SK-N-SH (cell line): ENCODE measurements around the gene ATP5MC3. TPM values are rescaled to one million over a fixed set of nuclear protein-coding genes. Genes with fewer than 3 reads are reported as not detected.

Source experiments
- CTCF ChIA-PET: fragments of 300-600, 350-600 bp; formaldehyde crosslinking; extraction: SDS; loops from one replicate; lab custom pipeline; 2021; lab: Yijun Ruan, JAX
- POLR2A ChIA-PET: fragments of 350-600 bp; sonication (Branson Sonifier 250); formaldehyde crosslinking; extraction: SDS; loops from one replicate; lab custom pipeline; 2020; ENCODE audit warnings: antibody characterized with exemption, inconsistent platforms; lab: Yijun Ruan, JAX
- DNase-seq: peaks from one replicate; pipeline ENCODE4 v3.0.0; 2012
- H2AFZ ChIP-seq: fragments of 200-600 bp; sonication (generic); 2 replicates; pipeline ENCODE4 v1.8.1; 2016; ENCODE audit warnings: antibody characterized with exemption, mild to moderate bottlenecking, low read depth
- H3F3A ChIP-seq: fragments of 200-600 bp; sonication (generic); replicated peaks from 2 replicates; pipeline ENCODE3; 2016; ENCODE audit warnings: antibody characterized with exemption, mild to moderate bottlenecking; ENCODE audit not compliant: insufficient read depth
- H3K27ac ChIP-seq, 2 experiments: fragments of 200-500 bp in 1 of 2; fragments of 200-600 bp in 1 of 2; sonication (Bioruptor generic) in 1 of 2; sonication (generic), shearing (Covaris generic) in 1 of 2; 2 replicates each; pipeline versions ENCODE4 v1.5.1 to v1.6.1; 2014 to 2016; ENCODE audit warnings: low read depth in 2 of 2, inconsistent platforms in 1 of 2, low read length in 1 of 2, mild to moderate bottlenecking in 1 of 2, mixed read lengths in 1 of 2
- H3K27me3 ChIP-seq: fragments of 200-600 bp; sonication (generic), shearing (Covaris generic); 2 replicates; pipeline ENCODE4 v1.6.1; 2016; ENCODE audit warnings: mixed run types; ENCODE audit not compliant: insufficient read depth
- H3K36me3 ChIP-seq, 2 experiments: fragments of 200-500 bp in 1 of 2; fragments of 200-600 bp in 1 of 2; sonication (Bioruptor generic) in 1 of 2; sonication (generic) in 1 of 2; replicated peaks in 1 of 2; 2 replicates each; pipeline versions ENCODE3 to v1.5.1; 2014 to 2016; ENCODE audit warnings: low read length in 1 of 2, mild to moderate bottlenecking in 1 of 2; ENCODE audit not compliant: insufficient read depth in 2 of 2, control insufficient read depth in 1 of 2
- H3K4me1 ChIP-seq, 2 experiments: fragments of 200-500 bp in 1 of 2; fragments of 200-600 bp in 1 of 2; sonication (Bioruptor generic) in 1 of 2; sonication (generic), shearing (Covaris generic) in 1 of 2; 2 replicates each; pipeline versions ENCODE4 v1.5.1 to v1.6.1; 2014 to 2016; ENCODE audit warnings: low read depth in 1 of 2, low read length in 1 of 2, mixed run types in 1 of 2; ENCODE audit not compliant: insufficient read depth in 2 of 2, control insufficient read depth in 1 of 2
- H3K4me2 ChIP-seq: fragments of 200-600 bp; sonication (generic), shearing (Covaris generic); 2 replicates; pipeline ENCODE4 v1.6.1; 2017; ENCODE audit warnings: mixed run types
- H3K4me3 ChIP-seq, 2 experiments: fragments of 200-500 bp in 1 of 2; fragments of 200-600 bp in 1 of 2; sonication (Bioruptor generic) in 1 of 2; sonication (generic), shearing (Covaris generic) in 1 of 2; 2 replicates each; pipeline versions ENCODE4 v1.5.1 to v1.8.1; 2014 to 2016; ENCODE audit warnings: low read depth in 2 of 2, inconsistent platforms in 1 of 2, low read length in 1 of 2, mild to moderate bottlenecking in 1 of 2, mixed read lengths in 1 of 2, moderate library complexity in 1 of 2
- H3K79me2 ChIP-seq: fragments of 200-600 bp; sonication (generic); 2 replicates; pipeline ENCODE4 v1.8.1; 2017; ENCODE audit warnings: mild to moderate bottlenecking; ENCODE audit not compliant: insufficient read depth
- H3K9ac ChIP-seq: fragments of 200-600 bp; sonication (generic); 2 replicates; pipeline ENCODE4 v1.6.1; 2017; ENCODE audit warnings: mixed run types
- H3K9me2 ChIP-seq: fragments of 200-600 bp; sonication (generic); 2 replicates; pipeline ENCODE4 v1.6.1; 2017; ENCODE audit warnings: mixed run types
- H3K9me3 ChIP-seq: fragments of 200-600 bp; sonication (generic); 2 replicates; pipeline ENCODE4 v1.6.1; 2017; ENCODE audit warnings: mixed run types, mild to moderate bottlenecking, moderate library complexity
- H4K20me1 ChIP-seq: fragments of 200-600 bp; sonication (generic); 2 replicates; pipeline ENCODE4 v1.6.1; 2017; ENCODE audit warnings: mild to moderate bottlenecking, mixed run types; ENCODE audit not compliant: insufficient read depth
- EP300 ChIP-seq, 2 experiments: IDR thresholded peaks; 2 replicates each; pipeline versions ENCODE4 v1.4.0 to v1.6.1; 2012; ENCODE audit warnings: borderline replicate concordance in 1 of 2, low read depth in 1 of 2, low read length in 1 of 2
- EZH2phosphoT487 ChIP-seq: fragments of 200-600 bp; sonication (generic); IDR thresholded peaks from 2 replicates; pipeline ENCODE4 v1.6.1; 2017; ENCODE audit warnings: low read depth, mixed run types, mild to moderate bottlenecking, antibody characterized with exemption, moderate library complexity, borderline replicate concordance
- MEF2A ChIP-seq: IDR thresholded peaks from 2 replicates; pipeline ENCODE4 v1.4.0; 2012; ENCODE audit warnings: low read depth, borderline replicate concordance
- MXI1 ChIP-seq: IDR thresholded peaks from 2 replicates; pipeline ENCODE4 v1.6.1; 2012; ENCODE audit warnings: mild to moderate bottlenecking, low read depth, low read length, improper control_type of control experiment
- NRF1 ChIP-seq: IDR thresholded peaks from 2 replicates; pipeline ENCODE4 v1.6.1; 2012; ENCODE audit warnings: low read depth, mild to moderate bottlenecking, low read length
- RAD21 ChIP-seq: IDR thresholded peaks from 2 replicates; pipeline ENCODE4 v1.6.1; 2012; ENCODE audit warnings: mild to moderate bottlenecking, low read length
- RXRA ChIP-seq: IDR thresholded peaks from 2 replicates; pipeline ENCODE4 v1.4.0; 2012; ENCODE audit warnings: low read depth, mild to moderate bottlenecking, borderline replicate concordance
- SIN3A ChIP-seq: IDR thresholded peaks from 2 replicates; pipeline ENCODE4 v1.6.1; 2012; ENCODE audit warnings: low read depth, mild to moderate bottlenecking, low read length, moderate library complexity, borderline replicate concordance
- SMC3 ChIP-seq: IDR thresholded peaks from 2 replicates; pipeline ENCODE4 v1.6.1; 2012; ENCODE audit warnings: low read depth, low read length, improper control_type of control experiment
- YY1 ChIP-seq: IDR thresholded peaks from 2 replicates; pipeline ENCODE4 v1.4.0; 2012; ENCODE audit warnings: low read depth, mild to moderate bottlenecking
- WGBS: methylation state at CpG from one replicate; pipeline ENCODE4 v1.1.6; 2017; ENCODE audit warnings: low lambda C conversion rate; 5-methylcytosine and 5-hydroxymethylcytosine counted together
- polyA plus RNA-seq, 3 experiments: library from polyadenylated mRNA; depleted of rRNA; stranded (reverse); fragments of >200 nt; gene quantifications; 2 replicates each; pipeline ENCODE4 v1.2.3, GENCODE V29; 2012
- TF ChIP-seq, protein P1 (sequence below): IDR thresholded peaks from 2 replicates; pipeline ENCODE4 v1.4.0; 2012; ENCODE audit warnings: low read depth
- TF ChIP-seq, protein P2 (sequence below): IDR thresholded peaks from 2 replicates; pipeline ENCODE4 v1.4.0; 2012; ENCODE audit warnings: low read depth, borderline replicate concordance
- TF ChIP-seq, protein P3 (sequence below): fragments of 150-350 bp; IDR thresholded peaks from 2 replicates; pipeline ENCODE4 v1.6.1; 2016; ENCODE audit warnings: mild to moderate bottlenecking, low read depth, low read length
- TF ChIP-seq, protein P4 (sequence below): IDR thresholded peaks from 2 replicates; pipeline ENCODE4 v1.4.0; 2012; ENCODE audit warnings: low read depth, borderline replicate concordance
- TF ChIP-seq, protein P5 (sequence below): fragments of 200-600 bp; sonication (generic); IDR thresholded peaks from 2 replicates; pipeline ENCODE4 v1.6.1; 2017; ENCODE audit warnings: antibody characterized with exemption, mild to moderate bottlenecking, moderate library complexity
- TF ChIP-seq, protein P6 (sequence below): fragments of 150-350 bp; IDR thresholded peaks from 2 replicates; pipeline ENCODE4 v1.6.1; 2017; ENCODE audit warnings: antibody characterized with exemption, low read length, low read depth, borderline replicate concordance

Gene ATP5MC3
- polyA plus RNA-seq, 1 of the 3 experiments (the other 2 are of a cell fraction), result 365 TPM

DNA sequence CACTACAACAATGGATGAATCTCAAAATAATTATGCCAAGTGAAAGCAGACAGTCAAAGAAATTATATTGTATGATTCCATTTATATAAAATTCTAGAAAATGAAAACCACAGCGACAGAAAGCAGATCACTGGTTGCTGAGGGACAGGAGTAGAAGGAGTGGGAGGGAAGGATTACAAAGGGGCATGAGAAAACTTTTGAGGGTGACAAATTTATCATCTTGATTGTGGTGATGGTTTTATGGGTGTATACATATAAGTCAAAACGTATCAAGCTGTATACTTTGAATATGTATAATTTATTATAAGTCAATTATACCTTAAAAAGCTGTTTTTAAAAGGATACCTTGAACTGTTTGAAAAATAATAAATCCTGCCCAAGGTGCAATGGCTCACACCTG, 41.2 kb downstream of the ATP5MC3 start:
- no peaks in the 10 kb centered on the region for H3K27me3 ChIP-seq
- H4K20me1 ChIP-seq, result peaks cover 23% of the 10 kb centered on the region
- peaks cover 96% of the 10 kb centered on the region for H3K79me2 ChIP-seq
- no peak overlapping the region for H3K4me3 ChIP-seq
- POLR2A ChIA-PET, result no interaction called here
- H3K9me2 ChIP-seq, result no peaks in the 10 kb centered on the region
- no peaks in the 10 kb centered on the region; a peak in 1 of 4 replicates for H3K4me1 ChIP-seq
- peaks cover 20 to 39% of the 10 kb centered on the region in 2 experiments for H3K36me3 ChIP-seq
- no peak overlapping the region for H3K9ac ChIP-seq
- no peak overlapping the region for H3K27ac ChIP-seq
- DNase-seq, result no peak
- TF ChIP-seq, protein P1, sequence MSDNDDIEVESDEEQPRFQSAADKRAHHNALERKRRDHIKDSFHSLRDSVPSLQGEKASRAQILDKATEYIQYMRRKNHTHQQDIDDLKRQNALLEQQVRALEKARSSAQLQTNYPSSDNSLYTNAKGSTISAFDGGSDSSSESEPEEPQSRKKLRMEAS, result no peak
- TF ChIP-seq EP300 (IDR thresholded peaks at IDR 0.05; ENCODE audit: borderline replicate concordance in 1 of 2, low read depth in 1 of 2, low read length in 1 of 2) (no peak), YY1 (no peak), SIN3A (no peak)
- TF ChIP-seq, protein P2, sequence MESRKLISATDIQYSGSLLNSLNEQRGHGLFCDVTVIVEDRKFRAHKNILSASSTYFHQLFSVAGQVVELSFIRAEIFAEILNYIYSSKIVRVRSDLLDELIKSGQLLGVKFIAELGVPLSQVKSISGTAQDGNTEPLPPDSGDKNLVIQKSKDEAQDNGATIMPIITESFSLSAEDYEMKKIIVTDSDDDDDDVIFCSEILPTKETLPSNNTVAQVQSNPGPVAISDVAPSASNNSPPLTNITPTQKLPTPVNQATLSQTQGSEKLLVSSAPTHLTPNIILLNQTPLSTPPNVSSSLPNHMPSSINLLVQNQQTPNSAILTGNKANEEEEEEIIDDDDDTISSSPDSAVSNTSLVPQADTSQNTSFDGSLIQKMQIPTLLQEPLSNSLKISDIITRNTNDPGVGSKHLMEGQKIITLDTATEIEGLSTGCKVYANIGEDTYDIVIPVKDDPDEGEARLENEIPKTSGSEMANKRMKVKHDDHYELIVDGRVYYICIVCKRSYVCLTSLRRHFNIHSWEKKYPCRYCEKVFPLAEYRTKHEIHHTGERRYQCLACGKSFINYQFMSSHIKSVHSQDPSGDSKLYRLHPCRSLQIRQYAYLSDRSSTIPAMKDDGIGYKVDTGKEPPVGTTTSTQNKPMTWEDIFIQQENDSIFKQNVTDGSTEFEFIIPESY, result no peak
- TF ChIP-seq, protein P3, sequence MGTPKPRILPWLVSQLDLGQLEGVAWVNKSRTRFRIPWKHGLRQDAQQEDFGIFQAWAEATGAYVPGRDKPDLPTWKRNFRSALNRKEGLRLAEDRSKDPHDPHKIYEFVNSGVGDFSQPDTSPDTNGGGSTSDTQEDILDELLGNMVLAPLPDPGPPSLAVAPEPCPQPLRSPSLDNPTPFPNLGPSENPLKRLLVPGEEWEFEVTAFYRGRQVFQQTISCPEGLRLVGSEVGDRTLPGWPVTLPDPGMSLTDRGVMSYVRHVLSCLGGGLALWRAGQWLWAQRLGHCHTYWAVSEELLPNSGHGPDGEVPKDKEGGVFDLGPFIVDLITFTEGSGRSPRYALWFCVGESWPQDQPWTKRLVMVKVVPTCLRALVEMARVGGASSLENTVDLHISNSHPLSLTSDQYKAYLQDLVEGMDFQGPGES, result no peak
- H3K4me2 ChIP-seq, result no peak overlapping the region
- H3F3A ChIP-seq, result no peaks in the 10 kb centered on the region
- CTCF ChIA-PET, result interaction anchor here (1.1 to 1.5 kb wide), 2 partner anchors 111 to 142 kb away, joined by 3 to 4 read pairs; no protein-coding TSS in a partner anchor
- H3K9me3 ChIP-seq, result no peaks in the 10 kb centered on the region
- H2AFZ ChIP-seq, result no peak overlapping the region
- WGBS, result 92% methylated on average over 2 of the region's 2 CpGs

DNA sequence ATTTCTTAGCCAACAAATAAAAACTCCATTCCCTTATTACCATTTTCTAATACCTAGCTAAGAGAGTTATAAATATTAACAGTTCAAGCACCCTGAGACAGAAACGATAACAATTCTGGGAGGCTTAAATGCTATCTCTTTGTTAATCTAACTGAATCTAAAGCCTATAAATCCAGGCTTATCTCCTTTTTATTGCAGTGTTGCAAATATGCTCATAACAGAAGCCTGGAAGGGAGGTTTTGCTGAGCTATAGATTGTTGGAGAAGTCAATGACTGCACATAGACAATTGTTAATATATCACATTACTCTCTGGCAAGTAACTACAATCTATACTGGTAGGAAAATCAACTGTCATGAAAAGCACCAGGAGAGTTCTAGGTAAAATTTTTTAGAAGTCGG, 43.7 kb downstream of the ATP5MC3 start:
- Histone ChIP-seq H3K4me2 (no peak overlapping the region), H3K79me2 (peaks cover 87% of the 10 kb centered on the region), H3K4me1 (no peaks in the 10 kb centered on the region; a peak in 1 of 4 replicates), H3K4me3 (no peak overlapping the region), H4K20me1 (peaks cover 11% of the 10 kb centered on the region; the same call in 1 of the 2 replicates), H3K9ac (no peak overlapping the region), H2AFZ (no peak overlapping the region), H3K9me3 (no peaks in the 10 kb centered on the region), H3K27ac (no peak overlapping the region), H3K9me2 (no peaks in the 10 kb centered on the region), H3F3A (no peaks in the 10 kb centered on the region), H3K36me3 (peaks cover 33 to 51% of the 10 kb centered on the region in 2 experiments), H3K27me3 (no peaks in the 10 kb centered on the region)
- POLR2A ChIA-PET, result no interaction called here
- CTCF ChIA-PET, result interaction anchor here (1.4 to 2.0 kb wide), 3 partner anchors 17 to 451 kb away, joined by 3 to 6 read pairs (median 4); no protein-coding TSS in a partner anchor
- 67% methylated on average over 2 of the region's 2 CpGs for WGBS
- DNase-seq, result no peak
- TF ChIP-seq MXI1 (no peak), RXRA (no peak), MEF2A (no peak), SIN3A (no peak), RAD21 (no peak), EZH2phosphoT487 (no peak), NRF1 (no peak), SMC3 (no peak)
- TF ChIP-seq, protein P2, result no peak
- TF ChIP-seq, protein P4, sequence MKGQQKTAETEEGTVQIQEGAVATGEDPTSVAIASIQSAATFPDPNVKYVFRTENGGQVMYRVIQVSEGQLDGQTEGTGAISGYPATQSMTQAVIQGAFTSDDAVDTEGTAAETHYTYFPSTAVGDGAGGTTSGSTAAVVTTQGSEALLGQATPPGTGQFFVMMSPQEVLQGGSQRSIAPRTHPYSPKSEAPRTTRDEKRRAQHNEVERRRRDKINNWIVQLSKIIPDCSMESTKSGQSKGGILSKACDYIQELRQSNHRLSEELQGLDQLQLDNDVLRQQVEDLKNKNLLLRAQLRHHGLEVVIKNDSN, result no peak
- TF ChIP-seq, protein P1, result no peak
- TF ChIP-seq, protein P5, sequence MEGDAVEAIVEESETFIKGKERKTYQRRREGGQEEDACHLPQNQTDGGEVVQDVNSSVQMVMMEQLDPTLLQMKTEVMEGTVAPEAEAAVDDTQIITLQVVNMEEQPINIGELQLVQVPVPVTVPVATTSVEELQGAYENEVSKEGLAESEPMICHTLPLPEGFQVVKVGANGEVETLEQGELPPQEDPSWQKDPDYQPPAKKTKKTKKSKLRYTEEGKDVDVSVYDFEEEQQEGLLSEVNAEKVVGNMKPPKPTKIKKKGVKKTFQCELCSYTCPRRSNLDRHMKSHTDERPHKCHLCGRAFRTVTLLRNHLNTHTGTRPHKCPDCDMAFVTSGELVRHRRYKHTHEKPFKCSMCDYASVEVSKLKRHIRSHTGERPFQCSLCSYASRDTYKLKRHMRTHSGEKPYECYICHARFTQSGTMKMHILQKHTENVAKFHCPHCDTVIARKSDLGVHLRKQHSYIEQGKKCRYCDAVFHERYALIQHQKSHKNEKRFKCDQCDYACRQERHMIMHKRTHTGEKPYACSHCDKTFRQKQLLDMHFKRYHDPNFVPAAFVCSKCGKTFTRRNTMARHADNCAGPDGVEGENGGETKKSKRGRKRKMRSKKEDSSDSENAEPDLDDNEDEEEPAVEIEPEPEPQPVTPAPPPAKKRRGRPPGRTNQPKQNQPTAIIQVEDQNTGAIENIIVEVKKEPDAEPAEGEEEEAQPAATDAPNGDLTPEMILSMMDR, result no peak
- TF ChIP-seq, protein P6, sequence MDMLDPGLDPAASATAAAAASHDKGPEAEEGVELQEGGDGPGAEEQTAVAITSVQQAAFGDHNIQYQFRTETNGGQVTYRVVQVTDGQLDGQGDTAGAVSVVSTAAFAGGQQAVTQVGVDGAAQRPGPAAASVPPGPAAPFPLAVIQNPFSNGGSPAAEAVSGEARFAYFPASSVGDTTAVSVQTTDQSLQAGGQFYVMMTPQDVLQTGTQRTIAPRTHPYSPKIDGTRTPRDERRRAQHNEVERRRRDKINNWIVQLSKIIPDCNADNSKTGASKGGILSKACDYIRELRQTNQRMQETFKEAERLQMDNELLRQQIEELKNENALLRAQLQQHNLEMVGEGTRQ, result no peak
